Measurements from ENCODE around the gene CYTL1. TPM values are rescaled to one million over a fixed set of nuclear protein-coding genes. Genes with fewer than 3 reads are reported as not detected.

CYTL1 gene
- total and polyA plus RNA-seq, 9 of the 15 experiments (the other 6 are each of a cell fraction or from before 2014, with no cell fraction given), result not detected

DNA sequence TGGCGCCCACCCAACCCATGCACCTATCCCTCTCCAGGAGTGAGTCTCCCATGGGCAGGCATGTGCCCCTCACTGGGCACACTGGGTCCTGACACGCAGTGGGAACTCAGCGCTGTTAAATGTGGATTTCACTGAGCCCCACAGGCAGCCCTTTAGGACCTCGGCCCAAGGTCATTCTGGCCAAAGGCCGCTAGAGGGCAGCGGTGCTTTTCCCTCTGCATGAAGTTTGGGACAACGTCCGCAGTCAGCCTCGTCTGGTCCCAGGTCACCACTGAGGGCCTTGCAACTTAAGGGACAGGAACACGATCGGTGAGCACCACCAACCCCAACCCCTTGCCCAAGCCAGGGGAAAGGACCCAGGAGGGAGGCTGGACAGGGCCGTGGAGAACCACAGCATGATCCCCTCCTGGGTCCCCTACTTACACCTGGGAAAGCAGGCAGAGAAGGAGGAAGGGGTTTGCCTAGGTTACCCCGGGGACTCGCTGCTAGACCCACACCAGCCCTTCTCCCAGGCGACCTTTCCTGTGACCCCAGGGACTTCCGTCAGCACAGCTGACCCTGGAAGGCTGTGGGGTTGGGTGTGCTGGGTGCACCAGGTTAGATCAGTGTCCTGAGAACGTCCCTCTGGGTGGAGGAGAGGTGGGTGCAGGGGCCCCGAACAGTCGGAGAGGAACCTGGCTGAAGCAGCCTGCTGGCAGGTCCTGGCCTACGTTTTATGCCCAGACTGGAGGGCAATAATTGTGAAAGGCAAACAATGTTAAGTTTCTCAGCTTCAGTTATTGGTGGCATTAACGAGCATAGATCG, 24.0 kb downstream of the CYTL1 start (continued):
- TF ChIP-seq, protein P1, sequence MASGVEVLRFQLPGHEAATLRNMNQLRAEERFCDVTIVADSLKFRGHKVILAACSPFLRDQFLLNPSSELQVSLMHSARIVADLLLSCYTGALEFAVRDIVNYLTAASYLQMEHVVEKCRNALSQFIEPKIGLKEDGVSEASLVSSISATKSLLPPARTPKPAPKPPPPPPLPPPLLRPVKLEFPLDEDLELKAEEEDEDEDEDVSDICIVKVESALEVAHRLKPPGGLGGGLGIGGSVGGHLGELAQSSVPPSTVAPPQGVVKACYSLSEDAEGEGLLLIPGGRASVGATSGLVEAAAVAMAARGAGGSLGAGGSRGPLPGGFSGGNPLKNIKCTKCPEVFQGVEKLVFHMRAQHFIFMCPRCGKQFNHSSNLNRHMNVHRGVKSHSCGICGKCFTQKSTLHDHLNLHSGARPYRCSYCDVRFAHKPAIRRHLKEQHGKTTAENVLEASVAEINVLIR (CRISPR knock-in tag; IDR thresholded peaks at IDR 0.05), result no peak
- no peak for TF ChIP-seq LCOR (CRISPR knock-in tag; IDR thresholded peaks at IDR 0.05)
- TF ChIP-seq CREM (IDR thresholded peaks at IDR 0.05; ENCODE audit: low read depth), result 0 out of 2 replicates have a peak, but pooled peaks have one; percentile 30
- no peak for TF ChIP-seq ZEB2 (IDR thresholded peaks at IDR 0.05)
- TF ChIP-seq PRMT5 (CRISPR knock-in tag; IDR thresholded peaks at IDR 0.05), result no peak
- TF ChIP-seq ATF7 (IDR thresholded peaks at IDR 0.05), result 0 out of 2 replicates have a peak, but pooled peaks have one; percentile 36
- no peak for TF ChIP-seq CHD4 (IDR thresholded peaks at IDR 0.05; ENCODE audit: insufficient read depth, insufficient replicate concordance, low read depth, low read length, poor library complexity, severe bottlenecking)
- TF ChIP-seq ZNF232 (CRISPR knock-in tag; IDR thresholded peaks at IDR 0.05), result 0 out of 2 replicates have a peak, but pooled peaks have one; percentile 74
- no peak for TF ChIP-seq POLR2B (IDR thresholded peaks at IDR 0.05; ENCODE audit: low read depth, partially characterized antibody)
- TF ChIP-seq ADNP (tag; IDR thresholded peaks at IDR 0.05), result no peak
- no peak for TF ChIP-seq PHB (CRISPR knock-in tag; IDR thresholded peaks at IDR 0.05)
- peak in 1 of 2 experiments; percentile 48; a peak in 1 of 4 replicates for TF ChIP-seq MAZ (CRISPR knock-in tag; conservative IDR thresholded peaks at IDR 0.05 in 1 of 2, IDR thresholded peaks at IDR 0.05 in 1 of 2)
- no peak for TF ChIP-seq ZBTB17 (CRISPR knock-in tag; IDR thresholded peaks at IDR 0.05)
- TF ChIP-seq ZNF347 (CRISPR knock-in tag; IDR thresholded peaks at IDR 0.05; ENCODE audit: low read depth), result no peak
- TF ChIP-seq, protein P2, sequence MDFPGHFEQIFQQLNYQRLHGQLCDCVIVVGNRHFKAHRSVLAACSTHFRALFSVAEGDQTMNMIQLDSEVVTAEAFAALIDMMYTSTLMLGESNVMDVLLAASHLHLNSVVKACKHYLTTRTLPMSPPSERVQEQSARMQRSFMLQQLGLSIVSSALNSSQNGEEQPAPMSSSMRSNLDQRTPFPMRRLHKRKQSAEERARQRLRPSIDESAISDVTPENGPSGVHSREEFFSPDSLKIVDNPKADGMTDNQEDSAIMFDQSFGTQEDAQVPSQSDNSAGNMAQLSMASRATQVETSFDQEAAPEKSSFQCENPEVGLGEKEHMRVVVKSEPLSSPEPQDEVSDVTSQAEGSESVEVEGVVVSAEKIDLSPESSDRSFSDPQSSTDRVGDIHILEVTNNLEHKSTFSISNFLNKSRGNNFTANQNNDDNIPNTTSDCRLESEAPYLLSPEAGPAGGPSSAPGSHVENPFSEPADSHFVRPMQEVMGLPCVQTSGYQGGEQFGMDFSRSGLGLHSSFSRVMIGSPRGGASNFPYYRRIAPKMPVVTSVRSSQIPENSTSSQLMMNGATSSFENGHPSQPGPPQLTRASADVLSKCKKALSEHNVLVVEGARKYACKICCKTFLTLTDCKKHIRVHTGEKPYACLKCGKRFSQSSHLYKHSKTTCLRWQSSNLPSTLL (IDR thresholded peaks at IDR 0.05), result no peak
